A673 (cell line): ENCODE measurements around the gene SNTG2. TPM values are rescaled to one million over a fixed set of nuclear protein-coding genes. Genes with fewer than 3 reads are reported as not detected.
"Not testable (repeated sequence)": the region's sequence is repeated elsewhere in the genome, so short reads cannot be mapped to it uniquely, and the experiment has no call there.

Experiments
- BruUV-seq: library from RNA; stranded (reverse); fragments of 400-500 nt; replicated peaks from 2 replicates; lab custom pipeline; 2021; lab: Mats Ljungman, UMichigan
- CTCF ChIA-PET: fragments of 300-600 bp; sonication (Branson Sonifier 250); formaldehyde crosslinking; loops from one replicate; lab custom pipeline; 2022; ENCODE audit warnings: antibody characterized with exemption; lab: Charles Lee
- POLR2A ChIA-PET: fragments of 300-600 bp; sonication (Branson Sonifier 250); formaldehyde crosslinking; loops from one replicate; lab custom pipeline; 2022; ENCODE audit warnings: antibody characterized with exemption; ENCODE audit not compliant: low non-redundant PET; lab: Charles Lee
- DNase-seq: peaks from one replicate; pipeline ENCODE4 v3.0.0-alpha.2; 2015; ENCODE audit warnings: low spot score
- H3K27ac ChIP-seq: fragments of 200-600 bp; sonication (generic); 2 replicates; pipeline ENCODE4 v1.5.1; 2016; ENCODE audit warnings: mixed run types, low read depth, mild to moderate bottlenecking, mixed read lengths, antibody characterized with exemption, low read length; ENCODE audit not compliant: poor library complexity, severe bottlenecking
- H3K27me3 ChIP-seq: fragments of 200-600 bp; sonication (generic); replicated peaks from 2 replicates; pipeline ENCODE4 v1.6.1; 2017; ENCODE audit warnings: mixed run types, low read depth, mild to moderate bottlenecking, mixed read lengths, antibody characterized with exemption, low read length; ENCODE audit not compliant: insufficient read depth, poor library complexity
- H3K36me3 ChIP-seq: fragments of 200-600 bp; sonication (generic); 2 replicates; pipeline ENCODE4 v1.6.1; 2016; ENCODE audit warnings: mixed run types, mild to moderate bottlenecking, mixed read lengths, antibody characterized with exemption, low read length; ENCODE audit not compliant: insufficient read depth, poor library complexity, severe bottlenecking
- H3K4me1 ChIP-seq: fragments of 200-600 bp; sonication (generic); 2 replicates; pipeline ENCODE4 v1.6.1; 2017; ENCODE audit warnings: mixed run types, mild to moderate bottlenecking, mixed read lengths, antibody characterized with exemption, low read length; ENCODE audit not compliant: insufficient read depth, poor library complexity, severe bottlenecking
- H3K4me3 ChIP-seq: fragments of 200-600 bp; sonication (generic); 2 replicates; pipeline ENCODE4 v1.5.1; 2016; ENCODE audit warnings: low read depth, mixed run types, mild to moderate bottlenecking, mixed read lengths, low read length; ENCODE audit not compliant: poor library complexity, severe bottlenecking
- H3K9me3 ChIP-seq: fragments of 200-600 bp; sonication (generic); 2 replicates; pipeline ENCODE4 v1.6.1; 2016; ENCODE audit warnings: mixed run types, low read depth, mild to moderate bottlenecking, mixed read lengths, antibody characterized with exemption, low read length; ENCODE audit not compliant: poor library complexity, severe bottlenecking
- EZH2 ChIP-seq: fragments of 200-600 bp; sonication (generic); IDR thresholded peaks from 2 replicates; pipeline ENCODE4 v1.6.1; 2017; ENCODE audit warnings: borderline replicate concordance, low read depth, mild to moderate bottlenecking, mixed read lengths, antibody characterized with exemption, low read length; ENCODE audit not compliant: poor library complexity, severe bottlenecking
- intact Hi-C: fragments of 100-400 bp; cut with micrococcal nuclease; formaldehyde crosslinking; loops from one replicate; pipeline ENCODE4 v1.10.0; 2022; ENCODE audit not compliant: unreplicated experiment
- total RNA-seq: library from RNA; stranded (reverse); gene quantifications from 2 replicates; pipeline ENCODE4 v1.2.3, GENCODE V29; 2021
- TF ChIP-seq, protein P1 (sequence below): fragments of 300-800, 200-600 bp; sonication (generic); conservative IDR thresholded peaks from 2 replicates; pipeline ENCODE4 v1.5.1; 2017; ENCODE audit warnings: low read depth, mild to moderate bottlenecking, antibody characterized with exemption, low read length, moderate library complexity, mixed read lengths

The SNTG2 gene
- total RNA-seq, 1 experiment from 2014 or later = 3.7 TPM

DNA sequence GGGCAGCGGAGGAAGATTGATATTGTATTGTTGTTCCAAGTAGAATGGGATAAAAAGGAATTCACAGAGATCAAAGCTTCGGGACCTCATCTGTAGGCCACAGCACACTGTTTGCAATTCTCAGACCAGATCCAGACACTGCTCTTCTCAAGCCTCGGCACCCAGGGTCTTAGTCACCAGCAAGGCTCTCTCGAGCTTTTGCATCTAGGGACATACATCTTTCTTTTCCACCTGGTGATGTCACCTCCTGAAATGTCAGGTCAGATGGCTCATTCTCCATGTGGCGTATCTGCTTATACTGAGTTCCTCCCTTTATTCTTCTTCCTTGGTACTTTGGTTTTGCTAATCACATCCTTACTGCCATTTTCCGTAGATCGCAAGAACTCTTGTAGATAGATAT lies 42.9 kb upstream of the SNTG2 start:
- DNase-seq = no peak
- BruUV-seq = no TSS peak
- Histone ChIP-seq H3K27ac (no peak overlapping the region), H3K27me3 (no peaks in the 10 kb centered on the region), H3K36me3 (no peaks in the 10 kb centered on the region), H3K9me3 (no peaks in the 10 kb centered on the region), H3K4me3 (no peak overlapping the region), H3K4me1 (no peaks in the 10 kb centered on the region)
- TF ChIP-seq, protein P1, sequence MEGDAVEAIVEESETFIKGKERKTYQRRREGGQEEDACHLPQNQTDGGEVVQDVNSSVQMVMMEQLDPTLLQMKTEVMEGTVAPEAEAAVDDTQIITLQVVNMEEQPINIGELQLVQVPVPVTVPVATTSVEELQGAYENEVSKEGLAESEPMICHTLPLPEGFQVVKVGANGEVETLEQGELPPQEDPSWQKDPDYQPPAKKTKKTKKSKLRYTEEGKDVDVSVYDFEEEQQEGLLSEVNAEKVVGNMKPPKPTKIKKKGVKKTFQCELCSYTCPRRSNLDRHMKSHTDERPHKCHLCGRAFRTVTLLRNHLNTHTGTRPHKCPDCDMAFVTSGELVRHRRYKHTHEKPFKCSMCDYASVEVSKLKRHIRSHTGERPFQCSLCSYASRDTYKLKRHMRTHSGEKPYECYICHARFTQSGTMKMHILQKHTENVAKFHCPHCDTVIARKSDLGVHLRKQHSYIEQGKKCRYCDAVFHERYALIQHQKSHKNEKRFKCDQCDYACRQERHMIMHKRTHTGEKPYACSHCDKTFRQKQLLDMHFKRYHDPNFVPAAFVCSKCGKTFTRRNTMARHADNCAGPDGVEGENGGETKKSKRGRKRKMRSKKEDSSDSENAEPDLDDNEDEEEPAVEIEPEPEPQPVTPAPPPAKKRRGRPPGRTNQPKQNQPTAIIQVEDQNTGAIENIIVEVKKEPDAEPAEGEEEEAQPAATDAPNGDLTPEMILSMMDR = no peak
- TF ChIP-seq EZH2 = no peak
- CTCF ChIA-PET = no interaction called here
- intact Hi-C loops = no loop called here
- POLR2A ChIA-PET = no interaction called here

DNA sequence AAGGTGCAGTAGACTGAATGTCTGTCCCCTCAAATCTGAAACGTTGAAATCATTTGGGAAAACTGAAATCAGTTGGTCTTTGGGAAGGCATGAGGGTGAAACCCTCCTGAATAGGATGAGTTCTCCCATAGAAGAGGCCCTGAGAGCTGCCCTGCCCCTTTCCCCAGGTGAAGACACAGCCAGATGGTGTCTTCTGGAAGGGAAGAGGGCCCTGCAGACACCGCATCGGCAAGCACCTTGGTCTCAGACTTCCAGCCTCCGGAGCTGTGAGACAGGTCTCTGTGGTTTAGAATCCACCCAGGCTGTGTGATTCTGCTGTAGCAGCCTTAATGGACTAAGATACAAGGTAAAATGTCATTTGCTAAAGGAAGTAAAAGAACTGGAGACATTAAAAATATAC lies 42.1 kb upstream of the SNTG2 start:
- no TSS peak for BruUV-seq
- Histone ChIP-seq H3K27me3 (no peaks in the 10 kb centered on the region), H3K4me1 (no peaks in the 10 kb centered on the region), H3K4me3 (no peak overlapping the region), H3K9me3 (no peaks in the 10 kb centered on the region), H3K27ac (no peak overlapping the region), H3K36me3 (no peaks in the 10 kb centered on the region)
- no peak for DNase-seq
- intact Hi-C loops = no loop called here
- no peak for TF ChIP-seq EZH2
- TF ChIP-seq, protein P1 = no peak
- POLR2A ChIA-PET = no interaction called here
- CTCF ChIA-PET = no interaction called here

- CTCF ChIA-PET = interaction anchor here (1.3 kb wide), 1 partner anchor 194 kb away, joined by 3 read pairs; no protein-coding TSS in a partner anchor
- H3K36me3 ChIP-seq, H3K27ac ChIP-seq, DNase-seq, BruUV-seq, H3K4me3 ChIP-seq, intact Hi-C loops, H3K9me3 ChIP-seq, H3K27me3 ChIP-seq, POLR2A ChIA-PET, H3K4me1 ChIP-seq: not testable (repeated sequence)
These were observed 40.8 kb upstream of the SNTG2 start for GRCh38 chr2:909764-910379.

DNA sequence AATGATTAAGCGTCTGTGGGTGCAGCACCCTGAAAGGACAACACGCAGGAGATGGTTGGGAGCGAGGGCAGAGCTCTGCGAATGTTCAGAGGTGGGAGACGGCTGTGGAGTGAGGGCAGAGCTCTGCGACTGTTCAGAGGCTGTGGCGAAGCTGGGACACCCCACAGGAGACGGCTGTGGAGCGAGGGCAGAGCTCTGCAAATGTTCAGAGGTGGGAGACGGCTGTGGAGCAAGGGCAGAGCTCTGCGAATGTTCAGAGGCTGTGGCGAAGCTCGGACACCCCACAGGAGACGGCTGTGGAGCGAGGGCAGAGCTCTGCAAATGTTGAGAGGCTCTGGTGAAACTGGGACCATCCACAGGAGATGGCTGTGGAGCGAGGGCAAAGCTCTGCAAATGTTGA lies 40.0 kb upstream of the SNTG2 start:
- intact Hi-C loops = no loop called here
- H3K36me3 ChIP-seq = no peaks in the 10 kb centered on the region
- BruUV-seq = no TSS peak
- ChIA-PET CTCF (interaction anchor here (1.3 kb wide), 1 partner anchor 195 kb away, joined by 3 read pairs; no protein-coding TSS in a partner anchor), POLR2A (no interaction called here)
- no peak overlapping the region for H3K27ac ChIP-seq
- no peaks in the 10 kb centered on the region for H3K9me3 ChIP-seq
- H3K27me3 ChIP-seq = no peaks in the 10 kb centered on the region
- no peak overlapping the region for H3K4me3 ChIP-seq
- no peak for DNase-seq
- no peaks in the 10 kb centered on the region for H3K4me1 ChIP-seq
- TF ChIP-seq EZH2 = no peak
- TF ChIP-seq, protein P1 = no peak
